Measurements from ENCODE around the gene SMIM30.

SMIM30 gene

GRCh38 chr7:113078331-113078730 lies 40.0 kb downstream of the SMIM30 start:
- H3K27me3 Mint-ChIP-seq (ENCODE audit: low read depth) = no peaks in the 10 kb centered on the region
- H3K4me3 Mint-ChIP-seq = no peak overlapping the region
- no peak overlapping the region for H3K27ac Mint-ChIP-seq
- H3K36me3 Mint-ChIP-seq (ENCODE audit: low read depth) = no peaks in the 10 kb centered on the region
- H3K4me1 Mint-ChIP-seq = peaks cover 6% of the 10 kb centered on the region
- no peaks in the 10 kb centered on the region for H3K9me3 Mint-ChIP-seq
- TF ChIP-seq, protein P1, sequence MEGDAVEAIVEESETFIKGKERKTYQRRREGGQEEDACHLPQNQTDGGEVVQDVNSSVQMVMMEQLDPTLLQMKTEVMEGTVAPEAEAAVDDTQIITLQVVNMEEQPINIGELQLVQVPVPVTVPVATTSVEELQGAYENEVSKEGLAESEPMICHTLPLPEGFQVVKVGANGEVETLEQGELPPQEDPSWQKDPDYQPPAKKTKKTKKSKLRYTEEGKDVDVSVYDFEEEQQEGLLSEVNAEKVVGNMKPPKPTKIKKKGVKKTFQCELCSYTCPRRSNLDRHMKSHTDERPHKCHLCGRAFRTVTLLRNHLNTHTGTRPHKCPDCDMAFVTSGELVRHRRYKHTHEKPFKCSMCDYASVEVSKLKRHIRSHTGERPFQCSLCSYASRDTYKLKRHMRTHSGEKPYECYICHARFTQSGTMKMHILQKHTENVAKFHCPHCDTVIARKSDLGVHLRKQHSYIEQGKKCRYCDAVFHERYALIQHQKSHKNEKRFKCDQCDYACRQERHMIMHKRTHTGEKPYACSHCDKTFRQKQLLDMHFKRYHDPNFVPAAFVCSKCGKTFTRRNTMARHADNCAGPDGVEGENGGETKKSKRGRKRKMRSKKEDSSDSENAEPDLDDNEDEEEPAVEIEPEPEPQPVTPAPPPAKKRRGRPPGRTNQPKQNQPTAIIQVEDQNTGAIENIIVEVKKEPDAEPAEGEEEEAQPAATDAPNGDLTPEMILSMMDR (IDR thresholded peaks at IDR 0.05; ENCODE audit: unreplicated experiment in 3 of 3) = no peak

GRCh38 chr7:113076703-113077102 lies 41.7 kb downstream of the SMIM30 start:
- Mint-ChIP-seq H3K9me3 (no peaks in the 10 kb centered on the region), H3K27ac (peak overlapping the region in 1 of 3 experiments; percentile 50), H3K4me3 (no peak overlapping the region), H3K27me3 (ENCODE audit: low read depth) (no peaks in the 10 kb centered on the region), H3K4me1 (no peaks in the 10 kb centered on the region), H3K36me3 (ENCODE audit: low read depth) (no peaks in the 10 kb centered on the region)
- TF ChIP-seq, protein P1 (IDR thresholded peaks at IDR 0.05; ENCODE audit: unreplicated experiment in 3 of 3) = no peak

DNA sequence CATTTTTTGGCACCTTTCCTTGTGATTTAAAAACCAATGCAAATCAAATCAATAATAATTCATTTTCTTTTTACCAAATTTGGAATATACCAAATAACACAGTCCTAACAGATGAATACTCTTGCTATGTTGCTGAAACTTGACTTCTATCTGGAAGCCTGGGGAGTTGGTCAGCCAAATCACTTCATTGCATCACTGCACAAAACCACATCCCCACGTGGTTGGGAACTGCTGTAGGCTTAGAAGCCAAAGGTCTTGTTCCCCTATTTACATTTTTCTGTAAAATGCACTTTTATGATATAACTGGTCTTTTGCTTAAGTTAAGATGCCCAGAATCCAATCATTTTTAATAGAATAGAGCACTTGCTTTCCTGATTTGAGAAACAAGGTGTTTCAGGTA lies 46.9 kb downstream of the SMIM30 start:
- TF ChIP-seq, protein P1 (IDR thresholded peaks at IDR 0.05; ENCODE audit: unreplicated experiment in 3 of 3) = no peak
- no peaks in the 10 kb centered on the region for H3K4me1 Mint-ChIP-seq
- no peaks in the 10 kb centered on the region for H3K9me3 Mint-ChIP-seq
- H3K36me3 Mint-ChIP-seq (ENCODE audit: low read depth) = no peaks in the 10 kb centered on the region
- no peak overlapping the region for H3K27ac Mint-ChIP-seq
- no peak overlapping the region for H3K4me3 Mint-ChIP-seq
- no peaks in the 10 kb centered on the region for H3K27me3 Mint-ChIP-seq (ENCODE audit: low read depth)
